Sigmoid colon (tissue), 7 donors: ENCODE data around the gene SRCIN1. TPM values are rescaled to one million over a fixed set of nuclear protein-coding genes. Genes with fewer than 3 reads are reported as not detected.

Experiments used
- DNase-seq: peaks from one replicate; pipeline ENCODE4 v3.0.0-alpha.2; 2019
- H3K27ac ChIP-seq, 4 donors: fragments of 200-600 bp; sonication (generic); one replicate each; pipeline ENCODE4 v1.5.1; 2016 to 2019; ENCODE audit warnings: mild to moderate bottlenecking in 1 of 4
- H3K27me3 ChIP-seq, 3 donors: fragments of 200-600 bp; sonication (generic); one replicate each; pipeline ENCODE4 v1.5.1; 2019; ENCODE audit warnings: mild to moderate bottlenecking in 1 of 3
- H3K36me3 ChIP-seq, 4 donors: fragments of 200-600 bp; sonication (generic); one replicate each; pipeline ENCODE4 v1.5.1; 2016 to 2019
- H3K4me1 ChIP-seq, 4 donors: fragments of 200-600 bp; sonication (generic); one replicate each; pipeline ENCODE4 v1.5.1; 2017 to 2019
- H3K4me3 ChIP-seq, 4 donors: fragments of 200-600 bp; sonication (generic); one replicate each; pipeline ENCODE4 v1.5.1; 2017 to 2019; ENCODE audit warnings: mild to moderate bottlenecking in 2 of 4, moderate library complexity in 1 of 4
- H3K9me3 ChIP-seq, 4 donors: fragments of 200-600 bp in 3 of 4; sonication (generic) in 3 of 4; one replicate each; pipeline versions ENCODE4 v1.5.1 to v1.6.1; 2013 to 2019
- CTCF ChIP-seq, 4 experiments: fragments of 450-650 bp in 3 of 4; fragments of 200-600 bp in 1 of 4; IDR thresholded peaks; one replicate each; pipeline ENCODE4 v1.5.1; 2016 to 2019; ENCODE audit warnings: antibody characterized with exemption in 4 of 4, mild to moderate bottlenecking in 3 of 4, moderate library complexity in 2 of 4
- EP300 ChIP-seq, 4 donors: sonication (generic); formaldehyde crosslinking; IDR thresholded peaks; one replicate each; pipeline ENCODE4 v1.6.1; 2017; ENCODE audit warnings: antibody characterized with exemption in 4 of 4
- POLR2A ChIP-seq, 2 donors: fragments of 450-650 bp; IDR thresholded peaks; one replicate each; pipeline ENCODE4 v1.6.1; 2016; ENCODE audit warnings: antibody characterized with exemption in 2 of 2, mild to moderate bottlenecking in 2 of 2, moderate library complexity in 2 of 2
- POLR2AphosphoS5 ChIP-seq, 4 donors: sonication (generic); formaldehyde crosslinking; IDR thresholded peaks; one replicate each; pipeline ENCODE4 v1.6.1; 2017; ENCODE audit warnings: antibody characterized with exemption in 4 of 4
- WGBS, 2 donors: extraction: QIAGEN DNeasy Blood & Tissue Kit; methylation state at CpG; one replicate each; pipeline ENCODE4 v1.1.7; 2013; 5-methylcytosine and 5-hydroxymethylcytosine counted together
- intact Hi-C: fragments of 100-400 bp; cut with DNase I; formaldehyde crosslinking; loops from one replicate; pipeline ENCODE4 v1.15.1; 2023
- polyA plus RNA-seq, 3 donors: library from polyadenylated mRNA; stranded (reverse); fragments of 200-250 nt; gene quantifications; one replicate each; pipeline ENCODE4 v1.2.3, GENCODE V29; 2013
- total RNA-seq, 4 donors: library from RNA; depleted of rRNA; stranded (reverse); fragments of >200 nt; gene quantifications; one replicate each; pipeline ENCODE4 v1.1.0, GENCODE V29; 2016
- donor health status: healthy with polysubstance abuse.
- donor health status: Bipolar disorder and iron deficiency.
- donor health status: healthy.

SRCIN1 gene
- total and polyA plus RNA-seq, 7 donors, result 0.81 to 9.4 (median 1.3) TPM; not detected in 1

GRCh38 chr17:38578229-38579082, 27.3 kb downstream of the SRCIN1 start:
- H3K4me1 ChIP-seq, result peaks cover 0 to 33% (median 17%) of the 10 kb centered on the region in 4 donors
- intact Hi-C loops, result no loop called here
- no peak for DNase-seq
- peaks cover 10 to 57% (median 43%) of the 10 kb centered on the region in 3 donors for H3K27me3 ChIP-seq
- peak overlapping the region in 2 of 4 donors; percentile 12 to 25 for H3K4me3 ChIP-seq
- 5 to 23% methylated on average over 63 of the region's 63 CpGs for WGBS, 2 donors
- H3K36me3 ChIP-seq, result no peaks in the 10 kb centered on the region
- no peak overlapping the region for H3K27ac ChIP-seq
- H3K9me3 ChIP-seq, result no peaks in the 10 kb centered on the region
- TF ChIP-seq CTCF (IDR thresholded peaks at IDR 0.05) (no peak), EP300 (IDR thresholded peaks at IDR 0.05) (no peak), POLR2AphosphoS5 (IDR thresholded peaks at IDR 0.05) (no peak), POLR2A (IDR thresholded peaks at IDR 0.05) (no peak)

- H3K4me1 ChIP-seq, result peaks cover 0 to 37% (median 22%) of the 10 kb centered on the region in 4 donors
- H3K4me3 ChIP-seq, result no peak overlapping the region
- intact Hi-C loops, result no loop called here
Observed at GRCh38 chr17:38577645-38578173, 28.0 kb downstream of the SRCIN1 start.

GRCh38 chr17:38577244-38577643, 28.5 kb downstream of the SRCIN1 start:
- no peak overlapping the region for H3K27ac ChIP-seq
- DNase-seq, result no peak
- no peaks in the 10 kb centered on the region for H3K36me3 ChIP-seq
- H3K27me3 ChIP-seq, result peaks cover 21 to 69% (median 55%) of the 10 kb centered on the region in 3 donors
- intact Hi-C loops, result no loop called here
- peaks cover 0 to 42% (median 27%) of the 10 kb centered on the region in 4 donors for H3K4me1 ChIP-seq
- WGBS, 2 donors, result 56 to 66% methylated on average over 3 of the region's 3 CpGs
- TF ChIP-seq EP300 (IDR thresholded peaks at IDR 0.05), result no peak
- TF ChIP-seq CTCF (IDR thresholded peaks at IDR 0.05), result no peak
- TF ChIP-seq POLR2A (IDR thresholded peaks at IDR 0.05), result no peak
- no peak for TF ChIP-seq POLR2AphosphoS5 (IDR thresholded peaks at IDR 0.05)
- H3K9me3 ChIP-seq, result no peaks in the 10 kb centered on the region
- H3K4me3 ChIP-seq, result no peak overlapping the region

More at GRCh38 chr17:38577645-38578173, 28.0 kb downstream of the SRCIN1 start:
- DNase-seq, result no peak
- H3K36me3 ChIP-seq, result no peaks in the 10 kb centered on the region
- WGBS, 2 donors, result 38 to 60% methylated on average over 12 of the region's 12 CpGs
- no peaks in the 10 kb centered on the region for H3K9me3 ChIP-seq
- TF ChIP-seq POLR2A (IDR thresholded peaks at IDR 0.05), result no peak
- TF ChIP-seq POLR2AphosphoS5 (IDR thresholded peaks at IDR 0.05), result no peak
- H3K27ac ChIP-seq, result no peak overlapping the region
- peaks cover 17 to 65% (median 51%) of the 10 kb centered on the region in 3 donors for H3K27me3 ChIP-seq

- Histone ChIP-seq H3K4me3 (no peak overlapping the region), H3K27me3 (peaks cover 25 to 81% (median 66%) of the 10 kb centered on the region in 3 donors), H3K4me1 (peaks cover 0 to 48% (median 31%) of the 10 kb centered on the region in 4 donors), H3K9me3 (no peaks in the 10 kb centered on the region), H3K27ac (no peak overlapping the region), H3K36me3 (no peaks in the 10 kb centered on the region)
- intact Hi-C loops, result no loop called here
- no peak for DNase-seq
- WGBS, 2 donors, result 63 to 66% methylated on average over 5 of the region's 5 CpGs
- TF ChIP-seq POLR2A (IDR thresholded peaks at IDR 0.05), result no peak
- no peak for TF ChIP-seq POLR2AphosphoS5 (IDR thresholded peaks at IDR 0.05)
Observed at GRCh38 chr17:38575781-38576180, 30.0 kb downstream of the SRCIN1 start.

- H3K4me1 ChIP-seq, result peaks cover 0 to 43% (median 30%) of the 10 kb centered on the region in 4 donors
- 60 to 80% methylated on average over 13 of the region's 13 CpGs for WGBS, 2 donors
- intact Hi-C loops, result no loop called here
- TF ChIP-seq CTCF (IDR thresholded peaks at IDR 0.05) (no peak), EP300 (IDR thresholded peaks at IDR 0.05) (no peak), POLR2AphosphoS5 (IDR thresholded peaks at IDR 0.05) (no peak)
- no peak overlapping the region for H3K4me3 ChIP-seq
- H3K9me3 ChIP-seq, result no peaks in the 10 kb centered on the region
- no peaks in the 10 kb centered on the region for H3K36me3 ChIP-seq
- DNase-seq, result no peak
- H3K27ac ChIP-seq, result no peak overlapping the region
- peaks cover 25 to 78% (median 63%) of the 10 kb centered on the region in 3 donors for H3K27me3 ChIP-seq
Observed at GRCh38 chr17:38574712-38575111, 31.0 kb downstream of the SRCIN1 start.
